HG03066 (cell line): ENCODE results near the gene PTX4.
"Not testable (repeated sequence)": the region's sequence is repeated elsewhere in the genome, so short reads cannot be mapped to it uniquely, and the experiment has no call there.

ENCODE experiments used
- ATAC-seq: cut with Tn5 transposase; IDR thresholded peaks from one replicate; pipeline ENCODE4 v1.9.1; 2021; ENCODE audit warnings: low read depth; ENCODE audit not compliant: unreplicated experiment

The PTX4 gene

DNA sequence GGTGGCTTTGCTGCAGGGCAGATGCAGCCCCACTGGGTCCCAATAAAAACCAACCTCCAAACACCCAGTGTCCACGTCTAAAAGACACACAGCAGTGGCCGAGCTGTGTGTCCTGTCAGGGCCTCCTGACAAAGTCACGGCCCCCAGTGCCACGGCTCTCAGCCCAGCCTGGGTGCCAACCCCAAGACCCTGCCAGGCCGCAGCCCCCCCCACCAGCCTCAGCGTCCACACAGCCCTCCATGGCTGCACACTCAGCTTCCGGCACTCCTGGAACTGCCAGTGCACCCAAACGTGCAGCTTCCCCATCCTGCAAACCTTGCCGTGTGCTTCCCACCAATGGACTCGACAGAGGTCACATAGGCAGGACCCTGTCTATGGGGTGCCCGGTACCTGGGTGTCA, 40.8 kb downstream of the PTX4 start:
- no peak for ATAC-seq

DNA sequence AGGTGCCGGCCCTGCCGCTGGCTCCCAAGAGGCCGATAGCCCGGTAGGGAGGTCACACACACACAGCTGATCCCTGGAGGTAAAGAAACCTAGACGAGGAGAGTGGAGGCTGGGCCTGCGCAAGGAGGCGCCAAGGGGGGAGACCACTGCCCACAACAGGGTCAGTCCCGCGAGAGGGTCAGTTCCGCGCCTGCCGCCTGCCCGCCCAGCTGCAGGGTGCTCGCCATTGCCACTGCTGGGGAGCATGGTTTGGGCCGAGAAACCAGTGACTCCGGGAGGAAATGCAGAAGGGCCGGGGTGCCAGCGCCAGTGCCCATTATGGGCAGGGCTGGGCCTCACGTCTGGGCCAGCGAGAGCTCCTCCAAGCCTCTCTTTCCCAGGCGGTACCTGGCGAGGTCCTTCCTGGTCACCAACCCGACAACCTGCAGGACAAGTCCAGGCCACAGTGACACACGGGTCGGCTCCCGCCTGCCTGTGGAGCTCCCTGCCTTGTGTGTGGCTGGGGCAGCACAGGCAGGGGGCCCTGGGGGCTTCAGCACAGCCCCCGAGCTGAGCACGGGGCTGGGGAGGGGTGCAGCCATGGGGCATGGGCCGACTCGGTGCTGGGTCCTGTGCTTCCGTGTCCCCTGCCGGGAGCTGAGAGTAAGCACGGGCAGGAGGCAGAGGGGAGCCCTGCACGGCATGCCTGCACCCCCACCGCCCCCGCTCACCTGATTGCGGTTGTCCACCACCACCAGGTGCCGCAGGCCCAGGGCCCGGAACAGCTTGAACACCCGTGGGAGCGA, 42.3 kb downstream of the PTX4 start:
- no peak for ATAC-seq

DNA sequence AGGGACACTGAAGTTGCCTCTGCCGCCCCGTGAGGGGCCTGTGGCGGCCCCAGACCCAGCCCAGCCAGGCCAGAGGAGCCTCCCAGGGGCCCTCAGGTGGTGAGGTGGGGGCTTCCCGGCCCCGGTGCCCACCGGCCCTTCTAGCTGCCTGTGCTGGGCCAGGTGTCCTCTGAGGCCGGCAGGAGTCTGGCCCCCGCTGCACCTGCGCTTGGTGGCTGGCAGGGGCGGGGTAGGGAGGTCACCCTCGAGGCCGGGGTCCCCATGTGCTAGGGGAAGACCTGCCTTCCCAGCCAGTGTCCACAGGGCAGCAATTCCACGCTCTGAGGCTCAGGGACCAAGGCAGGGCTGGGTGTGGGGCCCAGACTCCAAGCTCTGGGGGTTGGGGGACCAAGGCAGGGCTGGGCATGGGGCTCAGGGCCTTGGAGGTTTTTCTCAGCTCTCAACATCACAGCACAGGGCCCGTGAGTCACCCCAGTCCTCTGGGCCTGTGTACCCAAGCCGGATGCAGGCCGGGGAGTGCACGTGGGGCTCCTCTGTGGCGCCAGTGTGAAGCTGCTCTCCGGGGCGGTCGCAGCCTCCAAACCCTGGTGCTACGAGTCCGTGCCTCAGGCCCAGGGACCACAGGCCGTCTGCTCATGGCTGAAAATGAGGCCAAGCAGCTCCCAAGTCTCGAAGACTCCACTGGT, 43.1 kb downstream of the PTX4 start:
- ATAC-seq, result no peak

DNA sequence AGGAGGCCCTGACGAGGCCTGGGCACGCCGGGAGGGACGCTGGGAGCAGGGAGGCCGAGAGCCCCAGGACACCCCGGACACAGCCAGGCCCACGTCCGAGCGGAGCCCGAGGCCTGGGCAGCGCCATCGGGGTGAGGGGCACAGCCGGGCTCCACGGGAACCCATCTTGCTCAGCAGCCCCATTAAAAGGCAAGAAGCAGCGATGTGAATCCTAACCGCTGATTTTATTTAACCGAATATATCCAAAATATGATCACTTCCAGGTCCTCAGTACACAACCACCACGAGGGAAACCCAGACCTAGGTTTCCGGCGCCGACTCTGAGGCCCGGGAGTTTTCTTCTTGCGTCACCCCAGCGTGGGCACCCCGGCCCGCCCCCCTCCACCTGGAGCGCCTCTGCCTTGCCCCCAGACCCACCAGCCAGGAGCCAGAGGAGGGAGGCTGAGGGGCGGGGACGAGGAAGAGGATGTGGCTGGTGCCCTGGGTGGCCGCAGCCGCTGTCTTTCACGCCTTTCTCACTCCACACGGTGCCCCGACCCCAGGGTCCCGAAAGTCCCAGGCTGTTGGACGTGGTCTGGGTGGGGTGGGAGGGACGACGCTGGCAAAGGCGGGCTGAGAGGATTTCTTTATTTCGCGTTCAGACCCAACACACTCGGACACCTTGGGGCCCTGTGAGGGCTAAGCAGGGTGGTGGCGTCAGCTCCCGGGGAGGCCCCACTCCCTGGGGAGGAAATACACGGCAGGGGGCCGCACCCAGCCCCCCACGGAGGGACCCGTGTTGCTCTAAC, 43.8 kb downstream of the PTX4 start:
- no peak for ATAC-seq

DNA sequence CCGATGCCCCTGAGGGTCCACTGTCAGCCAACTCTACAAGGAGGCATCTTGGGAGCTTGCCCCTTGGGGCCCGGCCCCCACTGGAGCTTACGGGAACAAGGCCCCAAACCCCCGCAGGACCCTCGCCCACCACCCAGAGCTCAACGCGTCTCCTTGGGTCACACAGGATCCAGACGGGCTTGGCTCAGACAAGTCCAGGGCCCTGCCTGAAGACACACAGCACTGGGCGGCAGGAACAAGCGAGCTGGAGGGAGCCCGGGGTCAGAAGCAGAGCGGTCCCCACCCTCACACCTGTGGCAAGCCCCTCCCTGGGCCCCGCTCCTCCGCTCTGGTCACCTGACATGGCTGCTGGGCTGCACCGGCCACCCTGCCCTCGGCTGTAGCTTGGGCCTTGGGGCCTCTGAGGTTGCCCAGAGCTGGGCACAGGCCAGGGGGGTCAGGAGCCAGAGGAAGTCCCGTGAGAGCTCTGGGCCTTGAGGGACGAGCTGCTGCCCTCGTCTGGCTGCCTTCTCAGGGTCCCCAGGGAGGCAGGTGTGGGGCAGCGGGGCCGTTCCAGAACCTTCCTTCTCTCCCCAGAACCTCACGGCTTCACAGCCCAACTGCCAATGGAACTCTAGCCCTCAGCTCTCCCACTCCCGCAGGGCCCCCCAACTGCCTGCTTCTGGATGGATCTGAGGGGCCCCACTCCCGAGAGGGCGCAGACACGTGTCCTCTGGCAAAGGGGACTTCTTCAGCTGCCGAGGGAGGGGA, 44.6 kb downstream of the PTX4 start, which contains the start of gene CCDC154:
Gene CCDC154 (minus strand): TSS at position 577 of the 750 bp plus-strand sequence. CDS start 234 bp downstream, at position 343.
- ATAC-seq, result no peak

DNA sequence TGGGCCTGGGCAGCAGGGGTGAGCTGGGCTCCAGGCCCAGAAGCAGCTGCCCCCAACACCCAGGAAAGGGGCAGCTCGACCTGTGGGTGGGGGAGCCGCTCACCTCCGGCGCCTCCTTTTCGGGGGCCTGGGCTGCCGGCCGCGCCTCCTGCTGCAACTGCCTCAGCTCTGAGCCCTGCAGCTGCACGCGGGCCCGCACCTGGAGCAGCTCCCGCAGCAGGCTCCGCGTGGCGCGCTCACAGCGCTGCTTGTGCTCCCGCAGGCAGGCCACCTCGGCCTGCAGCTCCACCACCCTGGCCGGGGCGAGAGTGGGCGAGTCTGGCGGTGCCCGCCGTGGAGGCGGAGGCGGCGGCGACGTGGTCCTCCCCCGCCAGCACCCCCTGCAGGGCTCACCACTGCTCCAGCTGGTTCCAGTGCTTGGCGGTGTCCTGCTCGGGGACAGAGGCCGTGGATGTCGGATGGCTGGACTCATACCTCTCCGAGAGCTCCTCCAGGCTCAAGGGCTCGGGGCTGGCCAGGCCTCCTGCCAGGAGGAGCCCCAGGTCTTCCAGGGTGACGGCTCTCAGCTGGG, 45.3 kb downstream of the PTX4 start:
- ATAC-seq, result no peak

DNA sequence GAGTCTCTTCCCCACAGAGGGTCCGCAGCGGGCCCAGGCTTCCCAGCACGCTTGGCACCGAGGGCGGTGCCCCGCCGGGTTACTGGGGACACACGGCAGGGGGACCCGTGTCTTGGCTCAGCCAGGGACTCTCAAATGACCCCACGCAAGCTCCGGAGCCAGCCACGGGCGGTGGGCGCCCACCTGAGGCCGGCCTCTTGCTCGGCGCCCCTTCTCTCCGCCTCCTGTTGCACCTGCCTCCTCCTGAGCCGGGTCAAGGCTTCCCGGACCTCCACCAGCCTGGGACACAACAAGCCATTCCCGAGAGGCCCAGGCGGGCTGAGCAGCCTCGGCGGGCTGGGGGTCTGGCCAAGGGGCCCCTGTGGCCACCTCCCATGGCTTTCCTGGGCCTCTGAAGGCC, 46.0 kb downstream of the PTX4 start:
- no peak for ATAC-seq

DNA sequence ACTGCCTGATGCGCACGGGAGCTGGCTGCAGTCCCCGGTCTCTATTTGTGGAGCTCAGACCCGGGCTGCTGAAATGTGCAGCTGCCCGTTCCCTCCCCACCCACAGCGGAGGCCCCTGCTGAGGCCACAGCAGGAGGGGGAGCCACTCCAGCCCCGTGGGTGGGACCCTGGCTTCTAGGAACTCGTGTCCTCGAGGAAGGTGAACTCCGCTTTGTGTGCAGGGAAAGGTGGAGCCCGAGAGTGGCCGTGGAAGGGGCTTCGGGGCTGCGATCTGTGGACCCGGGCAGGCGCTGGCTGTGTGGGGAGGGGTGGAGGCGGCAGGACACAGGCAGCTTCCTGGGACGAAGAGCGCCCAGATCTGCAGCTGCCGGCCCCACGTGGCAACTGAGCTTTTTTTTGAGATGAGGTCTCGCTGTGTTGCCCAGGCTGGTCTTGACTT, 47.3 kb downstream of the PTX4 start:
- ATAC-seq, result no peak

DNA sequence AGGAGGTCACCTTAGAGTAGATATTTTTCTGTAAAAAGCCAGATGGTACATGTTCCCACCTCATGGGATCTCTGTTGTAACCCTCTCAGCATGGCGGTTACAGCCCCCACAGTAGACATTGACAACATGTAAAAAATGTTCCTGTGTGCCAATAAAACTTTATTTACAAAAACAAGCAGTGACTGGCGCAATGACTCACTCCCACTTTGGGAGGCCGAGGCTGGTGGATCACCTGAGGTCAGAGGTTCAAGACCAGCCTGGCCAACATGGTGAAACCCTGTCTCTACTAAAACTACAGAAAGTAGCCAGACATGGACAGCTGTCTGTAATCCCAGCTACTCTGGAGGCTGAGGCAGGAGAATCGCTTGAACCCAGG, 49.1 kb downstream of the PTX4 start:
- not testable (repeated sequence) for ATAC-seq

DNA sequence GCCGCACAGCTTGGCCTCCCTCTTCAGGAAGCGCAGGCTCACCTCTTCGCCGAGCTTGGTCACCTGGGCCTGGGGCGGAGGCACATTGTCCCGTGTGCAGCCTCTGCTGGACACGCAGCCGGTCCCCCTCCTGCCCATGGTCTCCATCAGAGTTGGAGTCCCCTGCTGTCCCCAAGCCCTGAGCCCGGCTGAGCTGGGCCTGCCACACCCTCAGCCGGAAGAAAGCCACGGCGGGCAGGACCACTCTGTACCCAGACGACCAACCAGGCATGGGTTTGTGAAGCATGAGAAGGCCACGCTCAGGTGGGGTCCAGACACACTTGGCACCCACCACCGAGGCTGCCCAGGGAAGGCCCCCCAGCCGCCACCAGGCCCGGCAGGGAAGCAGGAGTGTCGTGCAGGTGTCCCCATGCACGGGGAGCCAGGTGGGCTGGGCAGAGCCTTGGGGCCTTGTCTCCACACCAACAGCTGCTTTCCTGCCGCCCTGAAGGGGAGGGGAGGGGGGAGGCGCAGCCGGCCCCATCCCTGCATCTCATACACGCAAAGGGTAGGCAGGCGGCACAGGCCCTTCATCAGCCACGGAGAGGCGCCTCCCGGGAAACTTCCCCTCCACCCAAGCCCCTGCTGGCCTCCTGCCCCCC, 49.6 kb downstream of the PTX4 start:
- no peak for ATAC-seq

DNA sequence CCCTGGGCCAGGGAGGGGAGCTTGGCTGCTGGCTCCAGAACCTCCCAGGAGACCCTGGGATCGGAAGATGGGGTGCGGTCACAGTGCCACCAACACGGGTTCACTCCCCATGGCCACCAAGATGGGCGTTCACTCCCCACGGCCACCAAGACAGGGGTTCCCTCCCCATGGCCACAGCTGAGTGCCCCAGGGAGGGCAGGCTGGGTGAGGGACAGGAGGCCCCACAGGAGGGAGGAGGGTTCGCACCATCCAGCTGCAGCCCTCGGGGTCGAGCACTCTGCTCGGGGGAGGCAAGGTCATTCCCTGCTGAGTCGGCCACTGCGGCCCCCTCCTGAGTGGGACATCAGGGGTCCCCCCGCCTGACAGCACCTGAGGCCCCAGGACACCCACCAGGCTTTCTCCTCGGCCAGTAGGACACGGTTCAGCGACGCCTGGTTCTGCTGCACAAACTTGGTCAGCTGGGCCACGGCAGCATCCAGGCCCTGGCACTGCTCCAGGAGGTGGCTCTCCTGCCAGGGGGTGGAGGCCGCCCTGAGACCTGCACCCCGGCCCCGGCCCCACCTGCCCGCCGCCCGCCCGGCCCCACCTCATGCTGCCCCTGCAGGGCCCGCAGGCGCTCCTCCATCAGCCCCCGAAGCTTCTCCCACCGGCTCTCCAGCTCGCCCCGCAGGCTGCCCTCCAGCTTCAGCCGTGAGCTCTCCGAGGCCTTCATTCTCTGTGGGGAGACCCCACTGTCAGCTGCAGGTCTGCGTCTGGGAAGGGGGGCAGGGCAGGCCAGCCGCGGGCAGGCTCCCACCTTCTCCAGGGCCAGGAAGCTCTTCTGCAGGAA, 50.3 kb downstream of the PTX4 start:
- no peak for ATAC-seq

DNA sequence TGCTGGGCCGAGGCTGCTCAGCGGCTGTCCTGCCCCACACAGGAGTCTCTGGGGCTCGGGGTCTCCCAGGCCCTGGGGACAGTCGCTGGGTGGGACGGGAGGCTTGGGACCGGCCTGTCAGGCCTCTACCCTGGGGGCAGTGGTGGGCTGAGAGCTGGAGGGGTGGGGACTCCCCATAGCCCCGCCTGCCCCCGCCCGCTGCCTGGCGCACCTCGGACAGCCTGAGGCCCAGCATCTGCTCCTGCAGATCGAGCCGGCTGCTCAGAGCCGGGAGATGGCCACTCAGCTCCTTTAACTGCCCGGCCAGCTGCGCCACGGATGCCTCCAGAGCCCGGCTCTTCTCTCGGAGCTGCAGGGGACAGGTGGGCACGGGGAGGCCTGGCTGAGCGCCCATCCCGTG, 51.1 kb downstream of the PTX4 start:
- ATAC-seq, result no peak

DNA sequence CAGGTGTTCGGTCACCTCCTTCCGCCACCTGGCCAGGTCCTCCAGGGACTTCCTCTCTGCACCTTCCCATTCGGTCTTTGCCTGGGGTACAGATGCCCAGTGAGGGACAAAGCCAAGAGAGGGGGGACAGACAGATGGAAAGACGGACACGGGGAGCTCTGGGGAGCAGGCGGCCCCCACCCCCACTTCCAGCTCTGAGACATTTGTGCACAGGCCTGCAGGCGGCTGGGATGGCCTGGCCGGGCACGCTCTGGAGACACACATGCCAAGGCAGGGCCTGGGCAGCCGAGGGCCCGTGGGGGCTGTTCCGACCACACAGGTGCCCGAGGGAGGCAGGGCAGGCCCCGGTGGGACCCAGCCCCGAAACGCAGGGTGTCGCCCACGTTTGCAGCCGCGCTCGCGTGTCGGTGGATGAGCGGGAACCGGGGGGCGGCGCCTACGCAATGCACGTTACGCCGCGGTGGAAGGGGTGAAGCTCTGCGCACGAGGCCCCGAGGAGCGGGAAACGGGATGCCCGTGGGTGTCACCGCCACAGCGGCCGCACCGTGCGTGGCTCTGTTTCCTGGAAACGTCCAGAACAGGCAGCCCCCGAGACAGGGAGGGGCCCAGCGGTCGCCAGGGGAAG, 51.9 kb downstream of the PTX4 start:
- ATAC-seq, result no peak

DNA sequence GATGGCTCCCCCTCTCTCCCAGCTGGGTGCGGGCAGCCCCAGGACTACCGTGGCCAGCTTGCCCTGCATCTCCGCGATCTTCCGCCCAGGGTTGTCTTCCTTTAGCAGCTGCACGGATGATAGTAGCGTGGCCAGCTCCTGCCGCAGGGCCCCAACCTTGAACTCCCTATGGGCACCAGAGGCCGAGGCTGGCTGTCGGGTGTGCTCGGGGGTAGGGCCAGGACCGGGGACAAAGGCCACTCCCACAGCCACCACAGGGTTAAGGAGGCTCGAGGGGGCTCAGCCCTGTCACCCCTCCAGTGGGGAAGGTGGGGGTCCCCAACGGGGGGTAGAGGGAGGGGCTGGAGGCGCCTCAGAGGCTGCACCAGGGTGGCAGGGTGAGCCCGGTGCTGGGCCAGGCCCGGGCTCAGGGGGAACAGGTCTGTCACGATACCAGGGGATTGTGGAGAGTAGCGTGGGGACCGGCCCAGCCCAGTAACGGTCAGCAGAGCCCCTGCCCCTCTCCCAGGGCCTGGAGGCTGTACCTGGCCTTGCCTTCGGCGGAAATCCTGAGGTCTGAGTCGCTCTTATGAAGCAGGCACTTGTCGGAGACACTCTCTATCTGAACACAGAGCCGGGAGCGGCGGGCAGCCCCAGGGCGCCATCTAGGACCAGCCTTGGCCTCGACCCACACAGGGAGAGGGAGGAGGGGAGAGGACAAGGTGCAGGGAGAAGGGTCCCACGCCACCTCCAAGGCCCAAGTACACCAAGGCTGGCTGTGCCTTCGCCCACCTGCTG, 52.6 kb downstream of the PTX4 start:
- no peak for ATAC-seq
